A549 treated with RU486 at 1 μM for 4 hours (cell line): ENCODE data around the gene WDR81. TPM values are rescaled to one million over a fixed set of nuclear protein-coding genes. Genes with fewer than 3 reads are reported as not detected.

Experiments
- total RNA-seq: library from RNA; stranded (reverse); fragments of 200-300 nt; extraction: Qiagen RNA extraction; gene quantifications from 5 replicates; pipeline ENCODE4 v1.2.3, GENCODE V29; 2022; ENCODE audit warnings: low read depth

WDR81 gene
- total RNA-seq, result 21.5 to 32.7 TPM (median 29.3 TPM) in 5 replicates

DNA sequence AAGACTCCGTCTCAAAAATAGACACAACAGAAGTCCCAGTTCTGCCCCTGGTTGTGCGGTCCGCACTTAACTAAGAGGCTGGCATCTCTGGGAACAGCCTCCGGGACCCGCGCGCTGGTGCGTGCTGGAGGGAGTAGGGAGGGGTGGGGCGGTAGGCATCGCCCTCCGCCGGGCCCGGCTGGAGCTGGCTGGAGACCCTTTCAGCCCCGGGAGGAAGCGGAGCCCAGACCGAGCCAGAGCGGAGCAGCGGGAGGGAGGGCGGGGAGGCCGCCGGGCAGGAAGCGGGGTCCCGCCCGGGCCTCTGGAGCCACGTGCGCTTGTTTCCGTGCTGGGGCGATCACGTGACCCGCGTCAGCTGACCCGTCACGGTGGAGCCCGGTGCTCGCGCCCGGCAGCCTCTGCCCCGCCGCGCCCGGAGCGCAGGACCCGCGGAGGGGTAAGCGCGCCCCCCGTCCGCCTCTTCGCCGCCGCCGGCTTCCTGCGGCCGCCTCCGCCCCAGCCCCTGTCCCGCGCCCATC, at the start of gene WDR81:
TSS of gene WDR81 (plus strand) at position 354 of the 518 bp plus-strand sequence. CDS start 256 bp downstream, outside the sequence.

GRCh38 chr17:1684378-1685189, 39.9 kb upstream of the WDR81 start, which contains the start of gene PRPF8:
Gene PRPF8, minus strand, starts transcription at chr17:1684867. Its CDS starts 296 bp downstream, at chr17:1684571.

GRCh38 chr17:1709971-1710806, 14.3 kb upstream of the WDR81 start, which contains the start of gene TLCD2:
Gene TLCD2, minus strand, starts transcription at chr17:1710377. Its CDS starts 135 bp downstream, at chr17:1710242.

GRCh38 chr17:1742371-1743087, 18.0 kb downstream of the WDR81 start, which contains the start of gene SERPINF2:
Gene SERPINF2, plus strand, starts transcription at chr17:1742871. Its CDS starts 2,125 bp downstream, at chr17:1744996.

Other genes starting within 250 kb of the WDR81 start
- gene MYO1C, start 232.0 kb upstream of the WDR81 start, total RNA-seq, result 106 to 135 TPM (median 127 TPM) in 5 replicates
- 20.2 to 25.5 TPM (median 24.4 TPM) in 5 replicates for gene INPP5K, start 208.1 kb upstream of the WDR81 start, total RNA-seq
- 62.9 to 75.9 TPM (median 66.4 TPM) in 5 replicates for gene PITPNA, start 161.9 kb upstream of the WDR81 start, total RNA-seq
- gene SLC43A2, start 95.9 kb upstream of the WDR81 start, total RNA-seq, result 4.0 to 8.0 TPM (median 7.2 TPM) in 5 replicates
- 0.22 to 0.37 TPM (median 0.32 TPM) in 5 replicates for gene SCARF1, start 79.0 kb upstream of the WDR81 start, total RNA-seq
- gene RILP, start 74.8 kb upstream of the WDR81 start, total RNA-seq, result 14.4 to 22.3 TPM (median 17.1 TPM) in 5 replicates
- gene PRPF8, start 39.8 kb upstream of the WDR81 start, total RNA-seq, result 254 to 337 TPM (median 268 TPM) in 5 replicates
- 0.98 to 1.6 TPM (median 1.5 TPM) in 5 replicates for gene TLCD2, start 14.3 kb upstream of the WDR81 start, total RNA-seq
- gene SERPINF2, start 18.2 kb downstream of the WDR81 start, total RNA-seq, result 1.2 to 2.1 TPM (median 2.0 TPM) in 5 replicates
- gene SERPINF1, start 37.4 kb downstream of the WDR81 start, total RNA-seq, result 1.4 to 2.3 TPM (median 2.0 TPM) in 5 replicates
- gene SMYD4, start 105.2 kb downstream of the WDR81 start, total RNA-seq, result 7.2 to 9.6 TPM (median 9.0 TPM) in 5 replicates
- gene RPA1, start 105.3 kb downstream of the WDR81 start, total RNA-seq, result 63.2 to 90.7 TPM (median 73.1 TPM) in 5 replicates